PFSK-1 (cell line): ENCODE measurements around the gene B4GALT3.

ENCODE experiments used
- POLR2AphosphoS5 ChIP-seq: IDR thresholded peaks from 2 replicates; pipeline ENCODE4 v1.6.1; 2012; ENCODE audit warnings: low read depth, mild to moderate bottlenecking, control low read depth, low read length, moderate library complexity
- REST ChIP-seq, 2 experiments: IDR thresholded peaks; 2 replicates each; pipeline versions ENCODE4 v1.6.1 to v1.8.0; 2011 to 2012; ENCODE audit warnings: low read depth in 2 of 2, low read length in 2 of 2, control low read depth in 1 of 2, inconsistent platforms in 1 of 2, mild to moderate bottlenecking in 1 of 2, moderate library complexity in 1 of 2; ENCODE audit not compliant: insufficient read depth in 1 of 2
- SIN3A ChIP-seq: IDR thresholded peaks from 2 replicates; pipeline ENCODE4 v1.6.1; 2012; ENCODE audit warnings: mild to moderate bottlenecking, low read length, moderate library complexity, borderline replicate concordance; ENCODE audit not compliant: insufficient read depth
- TAF1 ChIP-seq: IDR thresholded peaks from 2 replicates; pipeline ENCODE4 v1.6.1; 2012; ENCODE audit warnings: low read length, control low read depth, borderline replicate concordance; ENCODE audit not compliant: insufficient read depth

- TF ChIP-seq TAF1 = no peak
- TF ChIP-seq POLR2AphosphoS5 = no peak
- TF ChIP-seq REST (IDR thresholded peaks at IDR 0.05; ENCODE audit: insufficient read depth in 1 of 2, low read depth in 2 of 2, low read length in 2 of 2) = no peak
- TF ChIP-seq SIN3A = no peak
Observed at GRCh38 chr1:161153176-161153575, 24.1 kb downstream of the B4GALT3 start.
